H1 (cell line): ENCODE results near the gene FNDC10. TPM values are rescaled to one million over a fixed set of nuclear protein-coding genes. Genes with fewer than 3 reads are reported as not detected.

ENCODE experiments used
- CTCF ChIA-PET: fragments of 300-600 bp; sonication (Branson Sonifier 250); formaldehyde crosslinking; loops from one replicate; lab custom pipeline; 2021; ENCODE audit not compliant: partially characterized antibody; lab: Charles Lee
- POLR2A ChIA-PET: fragments of 300-600 bp; sonication (Branson Sonifier 250); formaldehyde crosslinking; loops from one replicate; lab custom pipeline; 2021; ENCODE audit warnings: inconsistent platforms; ENCODE audit not compliant: partially characterized antibody; lab: Charles Lee
- DNase-seq, 2 experiments: peaks; one replicate each; pipeline versions ENCODE4 v3.0.0 to v3.0.0-alpha.2; 2010 to 2022; ENCODE audit warnings: low spot score in 2 of 2, low read depth in 1 of 2, mixed read lengths in 1 of 2
- FAIRE-seq: peaks from 2 replicates; lab custom pipeline; 2011; peaks lifted over from hg19 to GRCh38; lab: Jason Lieb, UNC
- H2AFZ ChIP-seq: 2 replicates; pipeline ENCODE4 v1.8.1; 2012; ENCODE audit warnings: low read length, inconsistent platforms
- H2AK5ac ChIP-seq: 2 replicates; pipeline ENCODE4 v1.6.1; 2013; ENCODE audit warnings: low read depth, low read length
- H2BK120ac ChIP-seq: replicated peaks from 2 replicates; pipeline ENCODE3; 2013; ENCODE audit warnings: low read depth, low read length, inconsistent platforms
- H2BK12ac ChIP-seq: 2 replicates; pipeline ENCODE4 v1.6.1; 2013; ENCODE audit warnings: low read depth, low read length
- H2BK15ac ChIP-seq: 2 replicates; pipeline ENCODE4 v1.6.1; 2013; ENCODE audit warnings: low read length
- H2BK20ac ChIP-seq: 2 replicates; pipeline ENCODE4 v1.6.1; 2013; ENCODE audit warnings: low read length
- H2BK5ac ChIP-seq: 2 replicates; pipeline ENCODE4 v1.6.1; 2013; ENCODE audit warnings: low read depth, low read length
- H3K14ac ChIP-seq: 2 replicates; pipeline ENCODE4 v1.6.1; 2013; ENCODE audit warnings: inconsistent platforms; ENCODE audit not compliant: insufficient read length
- H3K18ac ChIP-seq: 2 replicates; pipeline ENCODE4 v1.6.1; 2013; ENCODE audit warnings: low read length; ENCODE audit errors: extremely low read depth
- H3K23ac ChIP-seq: 2 replicates; pipeline ENCODE4 v1.6.1; 2013; ENCODE audit warnings: inconsistent platforms; ENCODE audit not compliant: insufficient read length
- H3K23me2 ChIP-seq: 2 replicates; pipeline ENCODE4 v1.6.1; 2013; ENCODE audit warnings: low read depth, low read length
- H3K27ac ChIP-seq: 2 replicates; pipeline ENCODE4 v1.6.1; 2011; ENCODE audit warnings: low read depth, low read length, inconsistent platforms
- H3K27me3 ChIP-seq, 4 experiments: replicated peaks in 1 of 4; 1 replicate in 1 of 4; 2 replicates in 3 of 4; pipeline versions ENCODE4 v1.6.1 to v1.8.1; 2011 to 2013; ENCODE audit warnings: low read length in 3 of 4, mild to moderate bottlenecking in 3 of 4, inconsistent platforms in 2 of 4, mixed read lengths in 2 of 4, moderate library complexity in 1 of 4; ENCODE audit not compliant: control insufficient read depth in 3 of 4, insufficient read depth in 3 of 4; ENCODE audit errors: extremely low read depth in 1 of 4
- H3K36me3 ChIP-seq, 4 experiments: 2 replicates each; pipeline versions ENCODE4 v1.6.1 to v1.8.1; 2011 to 2013; ENCODE audit warnings: mild to moderate bottlenecking in 4 of 4, low read length in 3 of 4, moderate library complexity in 2 of 4, control low read depth in 1 of 4, inconsistent platforms in 1 of 4; ENCODE audit not compliant: insufficient read depth in 4 of 4, control insufficient read depth in 2 of 4
- H3K4ac ChIP-seq: replicated peaks from 2 replicates; pipeline ENCODE3; 2013; ENCODE audit warnings: low read length, low read depth, mixed read lengths, inconsistent platforms; ENCODE audit not compliant: insufficient read length
- H3K4me1 ChIP-seq, 4 experiments: replicated peaks in 1 of 4; 1 replicate in 1 of 4; 2 replicates in 3 of 4; pipeline versions ENCODE4 v1.6.1 to v1.8.1; 2011 to 2013; ENCODE audit warnings: low read length in 3 of 4, inconsistent platforms in 2 of 4, mixed read lengths in 1 of 4; ENCODE audit not compliant: insufficient read depth in 4 of 4, control insufficient read depth in 3 of 4
- H3K4me2 ChIP-seq, 2 experiments: 2 replicates each; pipeline versions ENCODE4 v1.6.1 to v1.8.1; 2011 to 2013; ENCODE audit warnings: low read depth in 2 of 2, low read length in 2 of 2, control low read depth in 1 of 2, inconsistent platforms in 1 of 2, mild to moderate bottlenecking in 1 of 2; ENCODE audit not compliant: insufficient read depth in 1 of 2
- H3K4me3 ChIP-seq, 4 experiments: fragments of 200-600, 300-600 bp in 1 of 4; sonication (generic), shearing (Covaris generic), sonication (Bioruptor Twin) in 1 of 4; 2 replicates each; pipeline versions ENCODE4 v1.5.1 to v1.8.1; 2011 to 2016; ENCODE audit warnings: low read length in 4 of 4, low read depth in 3 of 4, control low read depth in 2 of 4, inconsistent platforms in 2 of 4, mild to moderate bottlenecking in 2 of 4, mixed read lengths in 1 of 4, moderate library complexity in 1 of 4; ENCODE audit not compliant: insufficient read depth in 2 of 4; ENCODE audit errors: extremely low read depth in 1 of 4
- H3K56ac ChIP-seq: replicated peaks from 2 replicates; pipeline ENCODE3; 2013; ENCODE audit warnings: low read depth, mild to moderate bottlenecking, mixed read lengths, low read length, inconsistent platforms; ENCODE audit not compliant: insufficient read length
- H3K79me1 ChIP-seq: 2 replicates; pipeline ENCODE4 v1.6.1; 2013; ENCODE audit warnings: low read depth, low read length, control low read depth
- H3K79me2 ChIP-seq, 2 experiments: 2 replicates each; pipeline versions ENCODE4 v1.6.1 to v1.8.1; 2012 to 2013; ENCODE audit warnings: low read length in 2 of 2, mild to moderate bottlenecking in 2 of 2, inconsistent platforms in 1 of 2; ENCODE audit not compliant: insufficient read depth in 2 of 2, control insufficient read depth in 1 of 2
- H3K9ac ChIP-seq, 4 experiments: replicated peaks in 1 of 4; 1 replicate in 1 of 4; 2 replicates in 3 of 4; pipeline versions ENCODE4 v1.6.1 to v1.8.1; 2011 to 2013; ENCODE audit warnings: low read depth in 3 of 4, low read length in 3 of 4, control low read depth in 2 of 4, mild to moderate bottlenecking in 2 of 4, moderate library complexity in 2 of 4, inconsistent platforms in 1 of 4; ENCODE audit errors: extremely low read depth in 1 of 4
- H3K9me3 ChIP-seq, 2 experiments: 2 replicates each; pipeline versions ENCODE4 v1.6.1 to v1.8.1; 2012 to 2013; ENCODE audit warnings: mild to moderate bottlenecking in 2 of 2, moderate library complexity in 2 of 2, control low read depth in 1 of 2, inconsistent platforms in 1 of 2, low read depth in 1 of 2, low read length in 1 of 2, mixed read lengths in 1 of 2; ENCODE audit not compliant: insufficient read depth in 2 of 2
- H4K20me1 ChIP-seq, 2 experiments: replicated peaks in 1 of 2; 2 replicates each; pipeline versions ENCODE3 to v1.8.1; 2011 to 2013; ENCODE audit warnings: inconsistent platforms in 2 of 2, low read length in 2 of 2, mild to moderate bottlenecking in 1 of 2; ENCODE audit not compliant: insufficient read depth in 2 of 2, control insufficient read depth in 1 of 2
- H4K5ac ChIP-seq: 2 replicates; pipeline ENCODE4 v1.6.1; 2013; ENCODE audit warnings: low read length, low read depth, mixed read lengths, inconsistent platforms; ENCODE audit not compliant: insufficient read length
- H4K8ac ChIP-seq: 2 replicates; pipeline ENCODE4 v1.8.0; 2013; ENCODE audit warnings: mild to moderate bottlenecking, moderate library complexity, low read length, inconsistent platforms; ENCODE audit not compliant: insufficient read depth; ENCODE audit errors: extremely low read depth
- H4K91ac ChIP-seq: replicated peaks from 2 replicates; pipeline ENCODE3; 2013; ENCODE audit warnings: low read length, mixed read lengths, inconsistent platforms; ENCODE audit not compliant: insufficient read length
- BACH1 ChIP-seq: IDR thresholded peaks from 2 replicates; pipeline ENCODE4 v1.6.1; 2012; ENCODE audit warnings: low read length, improper control_type of control experiment
- BCL11A ChIP-seq, 2 experiments: IDR thresholded peaks; one replicate each; pipeline ENCODE4 v1.6.1; 2011; ENCODE audit warnings: low read depth in 2 of 2, low read length in 2 of 2, mild to moderate bottlenecking in 2 of 2
- CHD1 ChIP-seq: IDR thresholded peaks from 2 replicates; pipeline ENCODE4 v1.6.1; 2012; ENCODE audit warnings: low read depth, low read length, improper control_type of control experiment
- HDAC2 ChIP-seq, 2 experiments: fragments of 300-600 bp in 1 of 2; sonication (generic) in 1 of 2; IDR thresholded peaks; 2 replicates each; pipeline ENCODE4 v1.6.1; 2011 to 2012; ENCODE audit warnings: low read depth in 2 of 2, low read length in 2 of 2, mild to moderate bottlenecking in 2 of 2, moderate library complexity in 2 of 2, borderline replicate concordance in 1 of 2, inconsistent platforms in 1 of 2
- JUN ChIP-seq: IDR thresholded peaks from 2 replicates; pipeline ENCODE4 v1.6.1; 2011; ENCODE audit warnings: low read depth, mild to moderate bottlenecking, improper control_type of control experiment, low read length
- NRF1 ChIP-seq: IDR thresholded peaks from 2 replicates; pipeline ENCODE4 v1.6.1; 2011; ENCODE audit warnings: mild to moderate bottlenecking, low read depth, low read length, improper control_type of control experiment
- PHF8 ChIP-seq: fragments of 200-600 bp; sonication (generic); conservative IDR thresholded peaks from 2 replicates; pipeline ENCODE4 v1.7.1; 2012; ENCODE audit warnings: low read depth, mild to moderate bottlenecking, inconsistent platforms, low read length, moderate library complexity
- RNF2 ChIP-seq: fragments of 200-900, 300-1000 bp; sonication (generic); IDR thresholded peaks from 2 replicates; pipeline ENCODE4 v1.7.1; 2016; ENCODE audit warnings: borderline replicate concordance, low read depth, mild to moderate bottlenecking, antibody characterized with exemption, low read length; ENCODE audit not compliant: poor library complexity, severe bottlenecking; ENCODE audit errors: missing control alignments
- SIRT6 ChIP-seq: IDR thresholded peaks from one replicate; pipeline ENCODE4 v1.7.1; 2012; ENCODE audit warnings: low read length, inconsistent platforms
- SRF ChIP-seq: IDR thresholded peaks from 2 replicates; pipeline ENCODE4 v1.6.1; 2011; ENCODE audit warnings: mild to moderate bottlenecking, low read depth, low read length, moderate library complexity
- SUZ12 ChIP-seq: fragments of 200-600 bp; sonication (generic); IDR thresholded peaks from 2 replicates; pipeline ENCODE4 v1.6.1; 2012; ENCODE audit warnings: mild to moderate bottlenecking, inconsistent platforms, low read length, moderate library complexity, mixed read lengths
- WGBS, 2 experiments: shearing (Covaris generic) in 1 of 2; methylation state at CpG; one replicate each; pipeline versions ENCODE4 v1.1.6 to v1.1.7; 2013 to 2015; ENCODE audit warnings: low lambda C conversion rate in 2 of 2, mixed read lengths in 2 of 2, inconsistent platforms in 1 of 2, low coverage in 1 of 2, missing lambda C conversion rate in 1 of 2; ENCODE audit not compliant: insufficient replicate concordance in 2 of 2, insufficient coverage in 1 of 2, insufficient read length in 1 of 2; ENCODE audit errors: extremely low coverage in 1 of 2, missing lambda C conversion rate in 1 of 2; 5-methylcytosine and 5-hydroxymethylcytosine counted together
- polyA plus RNA-seq, 7 experiments: library from polyadenylated mRNA; depleted of rRNA in 3 of 7; stranded (reverse) in 5 of 7; unstranded in 2 of 7; fragments of >200 nt in 5 of 7; fragments of 200-250 nt in 2 of 7; gene quantifications; 1 replicate in 5 of 7; 2 replicates in 1 of 7; 4 replicates in 1 of 7; pipeline versions ENCODE4 v1.2.1 to v1.2.3, GENCODE V29; 2011 to 2013; ENCODE audit warnings: missing spikeins in 2 of 7, mixed read lengths in 2 of 7
- total RNA-seq: library from RNA; stranded (reverse); fragmentation: NEBNext Ultra II Directional; extraction: Animal tissue kit (Norgen Biotek cat#: 25700); gene quantifications from 2 replicates; pipeline ENCODE4 v1.2.1, GENCODE V29; 2021

The FNDC10 gene
- total and polyA plus RNA-seq, 2 of the 8 experiments (the other 6 are each of a cell fraction or from before 2014, with no cell fraction given), result 19.0 to 21.8 TPM

GRCh38 chr1:1573843-1574720 lies 25.9 kb downstream of the FNDC10 start:
- Histone ChIP-seq H4K91ac (peak overlapping the region; percentile 93), H2BK15ac (no peak overlapping the region), H3K4me3 (peak overlapping the region; percentile 84 to 99 (median 94)), H3K56ac (no peak overlapping the region), H2BK20ac (no peak overlapping the region), H2BK120ac (no peak overlapping the region), H2AFZ (no peak overlapping the region), H3K18ac (peak overlapping the region; percentile 83), H2BK5ac (peak overlapping the region; percentile 96), H3K4me1 (peaks cover 0 to 2% (median 0%) of the 10 kb centered on the region in 4 experiments; a peak in 2 of 7 replicates), H3K36me3 (peaks cover 0 to 25% (median 1%) of the 10 kb centered on the region in 4 experiments; a peak in 3 of 8 replicates), H3K14ac (no peak overlapping the region), H3K27me3 (no peaks in the 10 kb centered on the region), H3K23ac (no peak overlapping the region), H3K79me2 (peaks cover 36 to 53% of the 10 kb centered on the region in 2 experiments), H3K4ac (peak overlapping the region; percentile 94), H2BK12ac (no peak overlapping the region), H2AK5ac (no peak overlapping the region), H3K23me2 (peaks cover 8% of the 10 kb centered on the region; the same call in 1 of the 2 replicates), H4K8ac (peak overlapping the region; percentile 100), H4K20me1 (peaks cover 7 to 8% of the 10 kb centered on the region in 2 experiments), H3K9ac (peak overlapping the region; percentile 92 to 100 (median 97)), H3K9me3 (no peaks in the 10 kb centered on the region), H3K27ac (peak overlapping the region; percentile 99), H4K5ac (peak overlapping the region; percentile 91), H3K4me2 (peak overlapping the region; percentile 71 to 82), H3K79me1 (peaks cover 2% of the 10 kb centered on the region)
- no peak for FAIRE-seq
- WGBS, 2 experiments, result 2% methylated on average over 75 of the region's 96 CpGs; no CpG with 5 or more reads in 1 of the 2 experiments
- POLR2A ChIA-PET, result interaction anchor here (0.9 to 21.2 kb wide), 6 partner anchors 10 to 40 kb away, joined by 4 to 367 read pairs (median 8); no protein-coding TSS in a partner anchor
- no peak for DNase-seq
- CTCF ChIA-PET, result interaction anchor here (1.3 kb wide), 1 partner anchor 28 kb away, joined by 3 read pairs; no protein-coding TSS in a partner anchor
- TF ChIP-seq RNF2, result no peak
- no peak for TF ChIP-seq SRF
- no peak for TF ChIP-seq SUZ12
- TF ChIP-seq SIRT6, result no peak
- TF ChIP-seq JUN, result no peak
- TF ChIP-seq PHF8, result peak; percentile 34
- TF ChIP-seq BACH1, result no peak
- no peak for TF ChIP-seq BCL11A (IDR thresholded peaks at IDR 0.05; ENCODE audit: low read depth in 2 of 2, low read length in 2 of 2)
- no peak for TF ChIP-seq HDAC2 (IDR thresholded peaks at IDR 0.05; ENCODE audit: borderline replicate concordance in 1 of 2, low read depth in 2 of 2, low read length in 2 of 2)
- no peak for TF ChIP-seq NRF1
- TF ChIP-seq CHD1, result no peak
